ENCODE data around the gene ZC3H6. TPM values are rescaled to one million over a fixed set of nuclear protein-coding genes. Genes with fewer than 3 reads are reported as not detected.

The ZC3H6 gene
- polyA plus RNA-seq, 2 of the 4 experiments (the other 2 are of a cell fraction): 0.75 to 1.9 TPM

- FAIRE-seq: no peak
- no peak for DNase-seq (ENCODE audit: low read depth in 1 of 2, low spot score in 1 of 2)
- Histone ChIP-seq H3K4me1 (peaks cover 12% of the 10 kb centered on the region; the same call in 1 of the 3 replicates), H3K4me3 (no peak overlapping the region), H3K27ac (no peak overlapping the region), H3K9me3 (no peaks in the 10 kb centered on the region), H3K4me2 (0 out of 3 replicates have a peak overlapping the region, but pooled peaks have one; percentile 5)
- no peak for ATAC-seq
- 48% methylated on average over 5 of the region's 5 CpGs for WGBS (ENCODE audit: missing lambda C conversion rate)
- POLR2A ChIA-PET: no interaction called here
- CTCF ChIA-PET: no interaction called here
- no peak for TF ChIP-seq ATOH8 (CRISPR knock-in tag; IDR thresholded peaks at IDR 0.05; ENCODE audit: low read depth)
- no peak for TF ChIP-seq ZNF302 (CRISPR knock-in tag; IDR thresholded peaks at IDR 0.05)
- TF ChIP-seq EHMT2 (IDR thresholded peaks at IDR 0.05; ENCODE audit: low read depth): no peak
- TF ChIP-seq HOXA7 (CRISPR knock-in tag; IDR thresholded peaks at IDR 0.05): no peak
- no peak for TF ChIP-seq BCL3 (IDR thresholded peaks at IDR 0.05)
- TF ChIP-seq TP53 (CRISPR knock-in tag; IDR thresholded peaks at IDR 0.05): no peak
- TF ChIP-seq ZC3H11A (IDR thresholded peaks at IDR 0.05): no peak
- no peak for TF ChIP-seq MYC (IDR thresholded peaks at IDR 0.05; ENCODE audit: borderline replicate concordance, low read length)
- TF ChIP-seq KDM5A (IDR thresholded peaks at IDR 0.05): no peak
- no peak for TF ChIP-seq EP300 (IDR thresholded peaks at IDR 0.05)
- no peak for TF ChIP-seq JUNB (IDR thresholded peaks at IDR 0.05)
- no peak for TF ChIP-seq CBX8 (IDR thresholded peaks at IDR 0.05)
- no peak for TF ChIP-seq SMC3 (IDR thresholded peaks at IDR 0.05)
- no peak for TF ChIP-seq HDAC2 (IDR thresholded peaks at IDR 0.05)
- TF ChIP-seq RCOR1 (IDR thresholded peaks at IDR 0.05; ENCODE audit: low read depth, low read length): no peak
- no peak for TF ChIP-seq PBX3 (IDR thresholded peaks at IDR 0.05)
- no peak for TF ChIP-seq E2F6 (IDR thresholded peaks at IDR 0.05; ENCODE audit: borderline replicate concordance, low read depth)
- no peak for TF ChIP-seq ZSCAN20 (CRISPR knock-in tag; IDR thresholded peaks at IDR 0.05)
- no peak for TF ChIP-seq KDM1A (IDR thresholded peaks at IDR 0.05; ENCODE audit: low read depth)
Observed at GRCh38 chr2:112317303-112318158, 42.1 kb downstream of the ZC3H6 start.

- DNase-seq (ENCODE audit: low read depth in 1 of 2, low spot score in 1 of 2): no peak
- Histone ChIP-seq H3K4me3 (no peak overlapping the region), H3K4me1 (peaks cover 12% of the 10 kb centered on the region; the same call in 1 of the 3 replicates), H3K9me3 (no peaks in the 10 kb centered on the region), H3K27ac (no peak overlapping the region), H3K4me2 (no peak overlapping the region)
- no peak for FAIRE-seq
- ATAC-seq: no peak
- ChIA-PET CTCF (no interaction called here), POLR2A (no interaction called here)
- 40% methylated on average over 3 of the region's 3 CpGs for WGBS (ENCODE audit: missing lambda C conversion rate)
- TF ChIP-seq FOSB (CRISPR knock-in tag; IDR thresholded peaks at IDR 0.05) (no peak), EHMT2 (IDR thresholded peaks at IDR 0.05; ENCODE audit: low read depth) (no peak), GATA3 (IDR thresholded peaks at IDR 0.05; ENCODE audit: borderline replicate concordance) (no peak), RCOR1 (IDR thresholded peaks at IDR 0.05; ENCODE audit: low read depth, low read length) (no peak), EHF (CRISPR knock-in tag; IDR thresholded peaks at IDR 0.05) (no peak), RAD21 (conservative IDR thresholded peaks at IDR 0.05 in 1 of 2, IDR thresholded peaks at IDR 0.05 in 1 of 2) (no peak), ZC3H11A (IDR thresholded peaks at IDR 0.05) (no peak), E2F6 (IDR thresholded peaks at IDR 0.05; ENCODE audit: borderline replicate concordance, low read depth) (no peak), CBX2 (IDR thresholded peaks at IDR 0.05; ENCODE audit: borderline replicate concordance, low read depth) (no peak), REST (IDR thresholded peaks at IDR 0.05) (no peak), ZSCAN20 (CRISPR knock-in tag; IDR thresholded peaks at IDR 0.05) (no peak), MAZ (IDR thresholded peaks at IDR 0.05; ENCODE audit: borderline replicate concordance, low read depth, low read length) (no peak), HDAC2 (IDR thresholded peaks at IDR 0.05) (no peak), RARB (CRISPR knock-in tag; IDR thresholded peaks at IDR 0.05) (no peak)
Observed at GRCh38 chr2:112318515-112318914, 43.1 kb downstream of the ZC3H6 start.

All from A549 (cell line).